HG03039 (cell line): ENCODE data around the gene SERPINB13.

Experiments
- ATAC-seq: cut with Tn5 transposase; IDR thresholded peaks from one replicate; pipeline ENCODE4 v1.9.1; 2021; ENCODE audit warnings: mild to moderate bottlenecking, moderate library complexity; ENCODE audit not compliant: unreplicated experiment

SERPINB13 gene

DNA sequence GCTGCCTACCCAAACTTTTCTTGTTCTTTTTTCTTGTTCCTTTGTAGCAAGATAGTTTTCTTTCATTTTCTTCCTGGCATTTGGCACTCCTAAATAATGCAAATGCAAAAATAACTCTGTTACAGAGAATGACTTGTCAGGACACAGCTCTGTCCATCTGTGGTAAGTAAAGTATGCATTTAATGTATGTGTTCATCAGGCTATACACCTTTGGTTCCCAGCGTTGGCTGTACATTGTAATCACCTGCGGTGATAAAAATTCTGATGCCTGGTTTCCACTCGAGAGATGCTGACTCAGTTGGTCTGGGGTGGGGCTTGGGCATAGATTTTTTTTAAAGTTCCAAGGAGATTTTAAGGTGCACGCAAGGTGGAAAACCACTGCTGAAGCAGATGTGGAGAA, at the start of gene SERPINB13:
SERPINB13 (plus strand) TSS at position 378 of the 400 bp plus-strand sequence. CDS start 1,325 bp downstream, outside the sequence.
- ATAC-seq = no peak

DNA sequence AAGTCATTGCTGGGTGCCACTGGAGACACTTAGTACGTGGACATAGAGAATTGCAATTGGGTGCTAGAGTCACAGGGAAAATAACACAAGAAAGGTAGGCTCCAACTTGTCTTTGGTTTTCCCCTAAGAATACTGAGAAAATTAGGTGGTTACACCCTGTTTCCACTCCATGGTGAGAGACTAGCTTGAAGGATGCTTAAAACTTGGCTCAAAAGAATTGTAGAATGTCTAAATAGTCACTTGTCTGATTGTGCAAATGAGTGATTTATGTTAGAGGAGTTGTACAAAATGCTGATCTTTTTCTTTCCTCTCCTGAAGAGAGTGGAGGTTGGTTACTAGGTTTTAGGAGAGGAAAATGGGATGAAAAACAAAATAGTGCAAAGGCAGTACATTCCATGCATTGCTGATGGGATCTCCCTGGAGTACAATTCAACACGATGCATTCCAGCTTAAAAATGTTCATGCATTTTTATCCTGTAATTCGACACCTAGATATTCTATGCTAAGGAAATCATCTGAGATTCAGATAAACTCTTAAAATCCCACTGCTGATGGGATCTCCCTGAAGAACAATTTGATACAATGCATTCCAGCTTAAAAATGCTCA, 47.1 kb upstream of the SERPINB13 start:
- no peak for ATAC-seq

- ATAC-seq = no peak
These were observed 45.1 kb upstream of the SERPINB13 start, which contains the start of gene SERPINB12 for GRCh38 chr18:63542069-63542468. SERPINB12 (plus strand) TSS chr18:63542369; CDS start chr18:63556160, 13,791 bp downstream.

DNA sequence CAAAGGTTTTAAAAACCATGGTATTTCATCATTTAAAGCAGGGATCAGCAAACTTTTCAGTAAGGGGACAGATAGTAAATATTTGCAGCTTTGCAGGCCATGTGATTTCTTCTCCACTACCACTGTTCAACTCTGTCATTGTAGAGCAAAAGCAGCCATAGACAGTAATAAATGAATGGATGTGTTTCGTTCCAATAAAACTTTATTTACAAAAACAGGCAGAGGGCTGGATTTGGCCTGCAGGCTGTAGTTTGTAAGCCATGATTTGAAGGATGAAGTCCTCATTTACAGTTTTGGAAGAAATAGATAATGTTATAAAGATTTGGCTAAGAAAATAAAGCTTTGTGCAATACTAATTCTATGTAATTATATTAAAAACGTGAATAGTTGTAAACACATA, 43.1 kb upstream of the SERPINB13 start:
- ATAC-seq = no peak

DNA sequence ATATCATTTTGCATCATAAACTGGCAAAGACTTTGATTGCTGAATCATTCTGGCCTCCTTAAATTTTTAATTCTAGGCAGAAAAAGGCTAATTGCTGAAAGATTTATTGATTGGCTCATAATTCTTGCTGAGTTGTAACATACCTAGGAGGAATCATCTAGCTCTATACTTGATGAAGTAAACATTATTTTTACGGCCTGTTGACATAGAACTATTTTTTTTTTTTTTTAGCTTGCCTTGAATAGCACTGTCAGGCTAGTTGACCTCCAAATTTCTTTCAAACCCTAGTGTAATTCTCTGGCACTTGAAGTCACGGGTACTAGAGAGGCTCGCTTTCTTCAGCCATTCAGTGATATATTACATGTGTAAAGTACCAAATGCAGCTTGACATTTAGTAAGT, 42.1 kb upstream of the SERPINB13 start:
- ATAC-seq = no peak

DNA sequence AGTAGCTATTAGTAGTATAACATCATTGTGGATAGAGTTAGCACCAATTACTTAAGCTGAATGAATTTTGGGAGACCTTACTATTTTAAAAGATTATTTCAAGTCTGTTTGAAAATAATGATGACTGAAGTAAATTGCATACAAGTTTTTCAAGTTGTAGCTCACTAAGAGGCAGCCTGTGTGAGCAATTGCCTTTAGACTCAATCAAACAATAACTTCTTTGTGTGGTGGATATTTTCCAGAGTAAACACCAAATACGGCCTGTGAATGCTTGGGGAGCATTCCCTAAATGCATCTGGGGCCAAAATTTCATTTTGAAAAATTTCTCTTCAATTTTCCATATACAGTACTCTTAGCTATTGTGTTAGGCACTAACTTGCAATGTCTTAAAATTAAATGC, 37.1 kb upstream of the SERPINB13 start:
- ATAC-seq = no peak

DNA sequence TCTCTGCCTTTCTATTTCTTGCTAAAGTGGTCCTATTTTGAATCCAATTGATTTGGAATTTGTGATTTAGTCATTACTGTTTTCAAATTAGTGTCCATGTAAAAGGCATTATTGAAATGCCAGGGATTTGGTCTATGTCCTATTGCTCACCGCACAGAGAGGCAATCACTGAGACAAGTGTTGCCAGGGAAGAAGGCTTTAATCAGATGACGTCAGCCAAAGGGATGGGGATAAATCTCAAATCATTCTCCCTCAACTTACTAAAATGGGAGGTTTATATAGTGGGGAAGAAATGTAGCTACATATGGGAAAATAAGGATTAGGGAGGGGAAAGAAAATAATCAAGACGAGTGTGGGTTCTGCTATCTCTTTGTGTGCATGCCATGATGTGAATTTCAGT, 35.4 kb upstream of the SERPINB13 start:
- ATAC-seq = no peak

GRCh38 chr18:63552581-63552980, 34.6 kb upstream of the SERPINB13 start:
- no peak for ATAC-seq

GRCh38 chr18:63553081-63553480, 34.1 kb upstream of the SERPINB13 start:
- ATAC-seq = no peak

GRCh38 chr18:63559567-63560491, 27.3 kb upstream of the SERPINB13 start:
- peak; percentile 42 for ATAC-seq

- ATAC-seq = peak; percentile 91
These were observed 24.9 kb upstream of the SERPINB13 start for GRCh38 chr18:63562284-63562683.

DNA sequence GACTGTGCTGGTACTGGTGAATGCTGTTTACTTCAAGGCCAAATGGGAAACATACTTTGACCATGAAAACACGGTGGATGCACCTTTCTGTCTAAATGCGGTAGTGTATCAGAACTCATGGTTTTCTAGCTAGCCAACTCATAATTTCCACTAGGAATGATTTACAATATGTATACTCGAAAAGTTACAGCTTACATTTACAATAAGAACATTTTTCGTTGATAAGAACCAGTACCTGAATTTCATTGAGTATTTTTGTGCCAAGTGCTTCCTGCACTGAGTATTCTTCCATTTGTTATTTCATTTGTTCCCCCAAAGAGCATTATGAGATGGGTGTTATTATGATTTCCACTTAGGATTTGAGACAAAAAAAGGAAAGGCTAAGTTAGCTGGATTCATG, 23.1 kb upstream of the SERPINB13 start:
- no peak for ATAC-seq

GRCh38 chr18:63564561-63564960, 22.6 kb upstream of the SERPINB13 start:
- ATAC-seq = no peak

GRCh38 chr18:63567276-63567675, 19.9 kb upstream of the SERPINB13 start:
- no peak for ATAC-seq

DNA sequence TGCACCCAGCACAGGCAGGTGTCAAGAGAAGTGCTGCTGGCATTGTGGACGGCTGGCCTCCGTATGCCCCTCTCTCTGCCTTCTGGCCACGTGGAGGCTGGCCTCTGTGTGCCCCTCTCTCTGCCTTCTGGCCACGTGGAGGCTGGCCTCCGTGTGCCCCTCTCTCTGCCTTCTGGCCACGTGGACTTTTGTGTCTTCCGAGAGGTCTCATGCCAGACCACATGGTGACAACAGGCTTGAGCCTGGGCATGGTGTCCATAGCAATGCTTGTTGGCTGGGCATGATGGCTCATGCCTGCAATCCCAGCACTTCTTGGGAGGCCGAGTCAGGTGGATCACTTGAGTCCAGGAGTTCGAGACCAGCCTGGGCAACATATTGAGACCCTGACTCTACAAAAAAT, 19.3 kb upstream of the SERPINB13 start:
- ATAC-seq = no peak

- no peak for ATAC-seq
These were observed 16.4 kb upstream of the SERPINB13 start for GRCh38 chr18:63570721-63571120.

- no peak for ATAC-seq
These were observed 11.5 kb upstream of the SERPINB13 start for GRCh38 chr18:63575681-63576080.

DNA sequence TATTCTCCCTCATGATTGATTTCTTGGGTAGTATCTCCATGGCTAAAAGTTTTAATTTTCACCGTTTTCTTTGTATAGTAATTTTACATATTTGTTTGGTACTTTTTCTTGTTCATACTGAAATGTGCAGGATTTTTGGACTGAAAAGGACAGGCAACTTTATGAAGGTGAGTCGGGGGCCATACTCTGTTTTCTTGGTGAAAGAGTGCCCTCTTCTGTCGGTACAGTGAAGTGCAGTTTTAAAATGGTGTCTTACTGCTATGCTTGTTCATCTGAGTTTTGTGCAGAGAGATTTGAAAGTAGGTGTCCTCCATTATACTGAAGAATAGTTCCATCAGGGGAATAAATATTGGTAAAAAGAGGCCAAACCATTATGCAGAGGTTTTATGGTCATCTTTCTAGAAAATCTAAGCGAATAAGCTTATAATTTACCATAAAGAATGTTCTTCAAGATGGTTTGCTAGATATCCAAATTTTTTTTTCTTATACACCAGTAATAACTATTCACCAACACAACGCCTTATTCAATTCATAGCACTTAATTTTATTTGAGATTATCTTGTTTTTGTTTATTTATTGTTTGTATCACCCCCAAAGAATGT, 8.7 kb upstream of the SERPINB13 start:
- ATAC-seq = no peak

DNA sequence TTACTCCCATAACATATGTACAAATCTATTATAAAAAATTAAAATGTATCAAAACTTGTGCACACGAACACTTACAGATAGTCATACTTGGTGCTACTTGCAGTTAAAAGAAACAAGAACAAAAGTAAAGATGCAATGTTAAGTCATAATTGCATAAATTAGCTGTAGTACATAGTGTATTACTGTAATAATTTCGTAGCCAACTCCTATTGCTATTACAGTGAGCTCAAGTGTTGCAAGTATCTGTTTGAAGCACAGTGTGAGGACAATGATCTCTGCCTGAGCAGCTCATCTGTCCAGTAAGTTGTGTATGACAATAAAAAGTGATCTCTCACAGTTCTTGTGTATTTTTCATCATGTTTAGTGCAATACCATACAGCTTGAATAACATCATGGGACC, 7.5 kb upstream of the SERPINB13 start:
- ATAC-seq = no peak

DNA sequence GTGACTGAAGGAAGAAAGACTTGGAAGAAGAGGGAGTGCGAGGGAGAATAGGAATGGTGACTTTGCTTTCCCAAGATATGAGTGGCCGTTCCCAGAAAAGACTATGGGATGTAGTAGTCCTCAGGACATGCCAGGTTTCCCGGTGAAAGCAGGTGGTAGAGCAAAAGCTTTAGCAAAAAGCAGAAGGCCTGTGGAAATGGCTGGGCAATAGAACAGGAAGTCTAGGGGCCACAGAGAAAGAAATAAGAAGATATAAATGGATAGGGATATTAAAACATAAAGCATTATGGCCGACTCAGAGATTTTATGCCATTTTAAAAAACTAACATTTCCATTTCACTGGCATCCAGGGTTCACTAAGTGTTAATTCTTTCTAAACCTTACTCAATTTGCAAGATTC, 1.2 kb upstream of the SERPINB13 start:
- no peak for ATAC-seq

DNA sequence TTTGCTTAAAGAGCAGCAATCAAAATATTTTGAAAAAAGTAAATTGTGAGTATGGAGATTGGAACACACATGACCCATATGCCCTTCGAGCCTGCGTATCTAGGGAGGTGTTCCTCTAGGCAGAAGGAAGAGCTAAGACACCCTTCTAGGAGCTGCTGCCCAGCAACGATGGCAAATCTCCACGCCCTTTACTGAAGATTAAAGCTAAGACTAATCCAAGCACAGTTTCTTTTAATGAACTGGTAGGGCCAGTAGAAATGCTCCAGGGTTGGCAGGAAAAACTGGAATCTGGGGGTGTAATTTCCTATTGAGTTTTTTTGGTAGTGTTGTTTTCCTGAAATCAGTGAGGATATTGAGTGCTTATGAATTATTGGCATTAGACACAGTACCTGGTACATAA, 712 bp upstream of the SERPINB13 start:
- ATAC-seq = no peak

GRCh38 chr18:63588909-63589308, 1.8 kb downstream of the SERPINB13 start:
- ATAC-seq = no peak
